ENCODE measurements around the gene LRRC59. TPM values are rescaled to one million over a fixed set of nuclear protein-coding genes. Genes with fewer than 3 reads are reported as not detected.
"Not testable (repeated sequence)": the region's sequence is repeated elsewhere in the genome, so short reads cannot be mapped to it uniquely, and the experiment has no call there.

Gene LRRC59
- total RNA-seq, 2 experiments from 2014 or later, result 60.8 to 68.5 TPM

GRCh38 chr17:50429793-50430192 is 32.5 kb upstream of the LRRC59 start:
- H3K27ac Mint-ChIP-seq, result no peak overlapping the region
- ChIA-PET CTCF (interaction anchor here (0.6 to 2.3 kb wide), 2 partner anchors 32 to 785 kb away, joined by 5 to 13 read pairs; partner anchors contain the start of gene LRRC59), POLR2A (no interaction called here)
- H3K4me1 Mint-ChIP-seq, result peaks cover 26% of the 10 kb centered on the region
- no peak for DNase-seq
- no peaks in the 10 kb centered on the region for H3K36me3 Mint-ChIP-seq (ENCODE audit: low read depth)
- no peaks in the 10 kb centered on the region for H3K27me3 Mint-ChIP-seq
- no peak overlapping the region for H3K4me3 Mint-ChIP-seq
- no peaks in the 10 kb centered on the region for H3K9me3 Mint-ChIP-seq

DNA sequence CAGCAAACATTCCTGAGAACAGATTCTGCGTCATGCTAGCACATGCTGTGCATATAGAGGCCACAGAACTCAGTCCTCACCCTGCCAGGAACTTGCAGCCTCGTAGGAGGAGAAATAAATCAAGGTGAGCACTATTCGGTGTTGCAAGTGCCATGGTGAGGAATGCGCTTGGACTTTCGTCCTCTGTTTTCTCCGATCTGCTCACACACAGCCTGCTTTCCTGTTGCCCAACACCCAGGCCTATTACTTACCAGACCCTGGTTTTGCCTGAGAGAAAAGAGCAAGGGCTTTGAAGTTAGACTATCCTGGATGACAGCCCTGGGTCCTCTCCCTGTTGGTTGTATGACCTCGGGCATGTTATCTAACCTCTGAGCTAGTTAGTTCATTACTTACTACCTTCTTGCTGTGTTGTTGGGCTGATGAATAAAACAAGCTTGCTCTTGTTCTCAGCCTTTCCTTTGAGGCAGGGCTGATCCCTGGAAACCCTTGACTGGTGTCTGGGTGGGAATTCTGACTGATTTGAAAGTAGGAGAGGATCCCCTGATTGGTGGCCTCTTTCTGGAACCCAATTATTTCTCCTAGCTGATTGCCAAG is 31.6 kb upstream of the LRRC59 start:
- H3K36me3 Mint-ChIP-seq (ENCODE audit: low read depth), result no peaks in the 10 kb centered on the region
- no peak overlapping the region for H3K27ac Mint-ChIP-seq
- H3K9me3 Mint-ChIP-seq, result no peaks in the 10 kb centered on the region
- H3K27me3 Mint-ChIP-seq, result no peaks in the 10 kb centered on the region
- no peak overlapping the region for H3K4me3 Mint-ChIP-seq
- CTCF ChIA-PET, result interaction anchor here (0.6 to 2.3 kb wide), 3 partner anchors 32 to 784 kb away, joined by 3 to 13 read pairs (median 5); partner anchors contain the start of gene LRRC59
- POLR2A ChIA-PET, result no interaction called here
- no peak for DNase-seq
- H3K4me1 Mint-ChIP-seq, result peaks cover 23% of the 10 kb centered on the region

- DNase-seq; H3K27me3 Mint-ChIP-seq; H3K9me3 Mint-ChIP-seq; POLR2A ChIA-PET; H3K36me3 Mint-ChIP-seq (ENCODE audit: low read depth); H3K27ac Mint-ChIP-seq: not testable (repeated sequence)
- Mint-ChIP-seq H3K4me1 (peaks cover 23% of the 10 kb centered on the region), H3K4me3 (peak overlapping the region; percentile 5)
- CTCF ChIA-PET, result interaction anchor here (1.2 to 2.4 kb wide), 3 partner anchors 18 to 31 kb away, joined by 3 to 15 read pairs (median 5); partner anchors contain the start of gene LRRC59
Observed at GRCh38 chr17:50428126-50428525, 30.8 kb upstream of the LRRC59 start.

- Mint-ChIP-seq H3K36me3 (ENCODE audit: low read depth) (no peaks in the 10 kb centered on the region), H3K4me1 (peaks cover 23% of the 10 kb centered on the region), H3K9me3 (no peaks in the 10 kb centered on the region), H3K27ac (peak overlapping the region; percentile 74), H3K27me3 (no peaks in the 10 kb centered on the region), H3K4me3 (peak overlapping the region; percentile 81)
- DNase-seq, result peak; percentile 35
- CTCF ChIA-PET, result interaction anchor here (1.2 to 2.4 kb wide), 4 partner anchors 11 to 30 kb away, joined by 3 to 15 read pairs (median 4); partner anchors contain the start of gene LRRC59
- POLR2A ChIA-PET, result no interaction called here
Observed at GRCh38 chr17:50426814-50427787, 29.8 kb upstream of the LRRC59 start.

DNA sequence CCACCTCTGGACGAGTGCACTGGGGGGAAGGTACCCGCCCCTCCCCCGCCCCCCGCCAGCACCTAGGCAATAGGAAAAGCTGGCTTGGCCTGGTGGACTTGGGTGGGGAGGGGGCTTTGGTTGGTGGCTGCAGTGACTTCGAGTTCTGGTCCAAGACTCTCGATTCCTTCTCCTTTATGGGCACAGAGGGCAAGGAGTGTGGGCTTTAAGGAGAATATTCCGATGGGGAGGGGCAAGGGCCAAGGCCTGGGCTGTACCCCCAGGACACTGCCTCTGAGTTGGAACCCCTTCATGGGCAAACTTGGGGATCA is 29.1 kb upstream of the LRRC59 start:
- Mint-ChIP-seq H3K4me3 (peak overlapping the region; percentile 81), H3K36me3 (ENCODE audit: low read depth) (no peaks in the 10 kb centered on the region), H3K27me3 (no peaks in the 10 kb centered on the region), H3K4me1 (peaks cover 28% of the 10 kb centered on the region), H3K27ac (peak overlapping the region; percentile 74), H3K9me3 (no peaks in the 10 kb centered on the region)
- ChIA-PET POLR2A (interaction anchor here (0.6 kb wide), 1 partner anchor 29 kb away, joined by 3 read pairs; the partner anchor contains the start of gene LRRC59), CTCF (interaction anchor here (1.2 to 2.4 kb wide), 4 partner anchors 11 to 29 kb away, joined by 3 to 15 read pairs (median 5); partner anchors contain the start of gene LRRC59)
- DNase-seq, result no peak

GRCh38 chr17:50425682-50426471 is 28.6 kb upstream of the LRRC59 start, which contains the start of gene ACSF2:
TSS of gene ACSF2 (plus strand) at chr17:50426218. CDS start at chr17:50426262, 44 bp downstream.
- ChIA-PET CTCF (interaction anchor here (1.2 to 2.4 kb wide), 6 partner anchors 10 to 35 kb away, joined by 3 to 15 read pairs (median 5); partner anchors contain the start of gene LRRC59), POLR2A (interaction anchor here (0.6 kb wide), 1 partner anchor 29 kb away, joined by 3 read pairs; the partner anchor contains the start of gene LRRC59)
- H3K9me3 Mint-ChIP-seq, result no peaks in the 10 kb centered on the region
- H3K27me3 Mint-ChIP-seq, result no peaks in the 10 kb centered on the region
- DNase-seq, result peak; percentile 77
- no peaks in the 10 kb centered on the region for H3K36me3 Mint-ChIP-seq (ENCODE audit: low read depth)
- peak within 1 kb of the TSS; percentile 87 for H3K27ac Mint-ChIP-seq
- H3K4me3 Mint-ChIP-seq, result peak within 1 kb of the TSS; percentile 81
- peaks cover 33% of the 10 kb centered on the region for H3K4me1 Mint-ChIP-seq

DNA sequence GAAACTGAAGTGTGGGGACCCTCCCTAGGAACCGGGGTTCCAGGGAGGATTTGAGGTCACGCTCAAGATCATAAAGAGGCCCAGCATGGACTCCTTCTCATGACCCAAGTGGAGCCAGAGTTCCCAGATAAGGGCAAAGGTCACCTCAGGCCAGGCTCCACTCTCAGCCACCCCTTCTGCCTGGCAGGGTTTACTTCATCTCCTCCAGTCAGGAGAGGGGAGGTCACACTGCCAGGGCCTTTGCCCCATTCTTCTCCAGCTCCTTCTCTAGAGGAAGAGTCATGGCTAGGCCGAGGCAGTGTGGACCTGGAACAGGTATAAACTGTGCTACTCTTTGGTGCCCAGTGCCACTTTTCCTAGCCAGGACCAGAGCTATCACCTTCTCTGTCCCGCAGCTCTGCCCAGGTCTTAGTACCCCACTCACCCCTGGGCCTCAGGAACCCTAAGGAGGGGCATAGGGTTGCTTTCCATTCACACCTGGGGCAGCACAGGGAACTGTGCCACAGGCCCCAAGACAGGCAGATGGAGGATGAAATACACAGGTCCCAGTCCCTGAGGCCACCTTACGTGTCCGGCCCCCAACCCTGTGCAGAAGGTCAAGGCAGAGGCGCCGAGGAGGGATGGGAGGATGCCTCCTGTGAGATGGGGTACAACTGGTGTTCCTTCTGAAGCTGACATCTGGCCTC is 27.8 kb upstream of the LRRC59 start:
- Mint-ChIP-seq H3K27ac (peak overlapping the region; percentile 87), H3K36me3 (ENCODE audit: low read depth) (no peaks in the 10 kb centered on the region), H3K9me3 (no peaks in the 10 kb centered on the region), H3K27me3 (no peaks in the 10 kb centered on the region), H3K4me1 (peaks cover 37% of the 10 kb centered on the region), H3K4me3 (peak overlapping the region; percentile 81)
- CTCF ChIA-PET, result interaction anchor here (1.2 to 1.8 kb wide), 3 partner anchors 18 to 34 kb away, joined by 3 to 5 read pairs (median 5); partner anchors contain the start of gene LRRC59
- POLR2A ChIA-PET, result no interaction called here
- DNase-seq, result no peak

DNA sequence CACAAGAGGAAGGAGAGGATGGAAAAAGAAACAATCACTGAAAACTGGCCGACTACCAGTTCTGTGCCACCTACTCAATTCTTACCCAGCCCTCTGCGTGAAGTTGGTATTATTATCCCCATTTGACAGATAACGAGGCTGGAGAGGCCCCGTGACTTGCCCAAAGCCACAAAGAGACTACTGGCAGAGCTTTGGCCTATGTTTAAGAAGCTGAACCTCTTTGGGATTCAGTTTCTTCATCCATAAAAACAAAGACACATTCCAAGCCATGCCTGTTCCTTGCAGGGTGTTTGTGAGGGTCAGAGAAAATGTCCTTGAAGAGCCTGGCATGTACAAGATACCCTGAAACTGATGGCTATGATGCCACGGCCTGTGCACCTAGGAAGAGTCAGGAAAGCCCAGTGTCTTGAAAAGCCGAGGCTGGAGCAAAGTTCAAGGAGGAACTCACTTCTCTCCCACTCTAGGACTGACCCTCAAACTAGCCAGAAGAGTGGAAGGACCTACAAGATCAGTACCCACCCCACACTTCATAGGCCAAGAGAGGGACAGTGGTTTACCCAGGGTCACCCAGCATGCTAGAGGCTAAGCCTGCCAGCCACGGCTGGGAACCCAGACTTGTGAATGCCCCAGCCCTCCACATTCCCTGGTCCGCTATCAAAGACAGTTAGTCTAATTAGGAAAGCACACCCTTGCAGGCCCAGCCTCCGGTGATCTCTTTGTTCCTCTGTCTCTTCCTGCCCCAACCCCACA is 27.1 kb upstream of the LRRC59 start:
- no peaks in the 10 kb centered on the region for H3K36me3 Mint-ChIP-seq (ENCODE audit: low read depth)
- no peaks in the 10 kb centered on the region for H3K27me3 Mint-ChIP-seq
- DNase-seq, result no peak
- peak overlapping the region; percentile 38 for H3K27ac Mint-ChIP-seq
- peaks cover 1% of the 10 kb centered on the region for H3K9me3 Mint-ChIP-seq
- H3K4me3 Mint-ChIP-seq, result no peak overlapping the region
- H3K4me1 Mint-ChIP-seq, result peaks cover 40% of the 10 kb centered on the region
- ChIA-PET CTCF (interaction anchor here (1.2 to 1.8 kb wide), 3 partner anchors 19 to 34 kb away, joined by 3 to 5 read pairs (median 5); partner anchors contain the start of gene LRRC59), POLR2A (no interaction called here)

DNA sequence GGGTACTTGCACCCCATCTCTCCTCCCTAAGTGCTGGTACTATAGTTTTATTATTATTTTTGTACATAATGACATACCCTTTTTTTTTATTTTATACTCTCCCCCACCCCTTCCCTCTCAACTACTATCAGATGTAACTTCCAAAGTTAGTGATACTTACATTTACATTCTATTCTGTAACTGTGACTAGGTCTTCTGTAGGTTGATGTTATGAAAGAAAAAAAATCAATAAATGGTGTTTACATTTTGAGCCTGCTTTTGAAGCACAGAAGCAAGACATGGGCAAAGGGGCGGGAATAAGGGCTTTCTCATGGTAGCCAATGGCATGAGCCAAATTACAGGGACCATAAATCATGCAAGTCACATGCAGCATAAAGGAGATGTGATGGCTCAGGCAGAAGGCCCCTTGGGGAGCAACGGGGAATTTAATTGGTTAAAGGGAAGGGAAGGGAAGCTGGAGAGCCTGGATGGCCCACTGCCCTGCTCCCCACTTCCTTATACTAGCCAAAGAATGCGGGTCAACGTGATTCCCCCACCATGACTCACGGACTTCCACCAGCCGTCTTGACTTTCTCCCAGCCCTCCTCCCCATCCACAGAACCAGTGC is 26.3 kb upstream of the LRRC59 start:
- POLR2A ChIA-PET, result no interaction called here
- Mint-ChIP-seq H3K4me1 (peaks cover 43% of the 10 kb centered on the region), H3K36me3 (ENCODE audit: low read depth) (peaks cover 4% of the 10 kb centered on the region), H3K27ac (no peak overlapping the region), H3K4me3 (no peak overlapping the region), H3K27me3 (peaks cover 3% of the 10 kb centered on the region), H3K9me3 (peaks cover 7% of the 10 kb centered on the region)
- DNase-seq, result no peak
- CTCF ChIA-PET, result no interaction called here

- Mint-ChIP-seq H3K36me3 (ENCODE audit: low read depth) (peaks cover 4% of the 10 kb centered on the region), H3K4me3 (no peak overlapping the region), H3K27me3 (peaks cover 5% of the 10 kb centered on the region), H3K9me3 (peaks cover 7% of the 10 kb centered on the region), H3K4me1 (peaks cover 40% of the 10 kb centered on the region), H3K27ac (peak overlapping the region; percentile 31)
- ChIA-PET CTCF (interaction anchor here (4.2 kb wide), 1 partner anchor 25 kb away, joined by 21 read pairs; the partner anchor contains the start of gene LRRC59), POLR2A (no interaction called here)
- DNase-seq, result no peak
Observed at GRCh38 chr17:50422738-50423137, 25.4 kb upstream of the LRRC59 start.
